Measurements from ENCODE around the gene DMRTC2. TPM values are rescaled to one million over a fixed set of nuclear protein-coding genes. Genes with fewer than 3 reads are reported as not detected.

Gene DMRTC2
- total RNA-seq, 1 experiment from 2014 or later: not detected

- TF ChIP-seq, protein P1, sequence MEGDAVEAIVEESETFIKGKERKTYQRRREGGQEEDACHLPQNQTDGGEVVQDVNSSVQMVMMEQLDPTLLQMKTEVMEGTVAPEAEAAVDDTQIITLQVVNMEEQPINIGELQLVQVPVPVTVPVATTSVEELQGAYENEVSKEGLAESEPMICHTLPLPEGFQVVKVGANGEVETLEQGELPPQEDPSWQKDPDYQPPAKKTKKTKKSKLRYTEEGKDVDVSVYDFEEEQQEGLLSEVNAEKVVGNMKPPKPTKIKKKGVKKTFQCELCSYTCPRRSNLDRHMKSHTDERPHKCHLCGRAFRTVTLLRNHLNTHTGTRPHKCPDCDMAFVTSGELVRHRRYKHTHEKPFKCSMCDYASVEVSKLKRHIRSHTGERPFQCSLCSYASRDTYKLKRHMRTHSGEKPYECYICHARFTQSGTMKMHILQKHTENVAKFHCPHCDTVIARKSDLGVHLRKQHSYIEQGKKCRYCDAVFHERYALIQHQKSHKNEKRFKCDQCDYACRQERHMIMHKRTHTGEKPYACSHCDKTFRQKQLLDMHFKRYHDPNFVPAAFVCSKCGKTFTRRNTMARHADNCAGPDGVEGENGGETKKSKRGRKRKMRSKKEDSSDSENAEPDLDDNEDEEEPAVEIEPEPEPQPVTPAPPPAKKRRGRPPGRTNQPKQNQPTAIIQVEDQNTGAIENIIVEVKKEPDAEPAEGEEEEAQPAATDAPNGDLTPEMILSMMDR (IDR thresholded peaks at IDR 0.05; ENCODE audit: unreplicated experiment): no peak
- ChIA-PET CTCF (interaction anchor here (0.5 to 2.0 kb wide), 3 partner anchors 10 to 330 kb away, joined by 3 to 6 read pairs (median 4); no protein-coding TSS in a partner anchor), POLR2A (interaction anchor here (0.6 to 9.8 kb wide), 20 partner anchors 11 to 1906 kb away, joined by 3 to 125 read pairs (median 4); partner anchors contain the start of genes GSK3A, RABAC1, RPS19 and ZNF574)
- intact Hi-C loops (cut with micrococcal nuclease): no loop called here
- peaks cover 33% of the 10 kb centered on the region for H3K4me1 Mint-ChIP-seq (ENCODE audit: insufficient read depth, unreplicated experiment)
- H3K9me3 Mint-ChIP-seq (ENCODE audit: unreplicated experiment): no peaks in the 10 kb centered on the region
- no TSS peak for BruUV-seq (replicated peaks)
- H3K27ac Mint-ChIP-seq (ENCODE audit: low read depth, unreplicated experiment): peak overlapping the region; percentile 95
- peak overlapping the region; percentile 77 for H3K4me3 Mint-ChIP-seq (ENCODE audit: unreplicated experiment)
- peaks cover 24% of the 10 kb centered on the region for H3K36me3 Mint-ChIP-seq (ENCODE audit: insufficient read depth, unreplicated experiment)
- no peaks in the 10 kb centered on the region for H3K27me3 Mint-ChIP-seq (ENCODE audit: insufficient read depth, unreplicated experiment)
- peak; percentile 98 for DNase-seq (ENCODE audit: unreplicated experiment)
Measured at GRCh38 chr19:41883821-41884733, 39.2 kb downstream of the DMRTC2 start.

GRCh38 chr19:41886761-41887710 is 42.2 kb downstream of the DMRTC2 start:
- H3K9me3 Mint-ChIP-seq (ENCODE audit: unreplicated experiment): no peaks in the 10 kb centered on the region
- ChIA-PET POLR2A (interaction anchor here (0.7 to 9.8 kb wide), 8 partner anchors 9 to 72 kb away, joined by 3 to 125 read pairs (median 4); partner anchors contain the start of genes RABAC1 and RPS19), CTCF (interaction anchor here (0.5 to 2.0 kb wide), 7 partner anchors 14 to 690 kb away, joined by 3 to 11 read pairs (median 3); no protein-coding TSS in a partner anchor)
- no TSS peak for BruUV-seq (replicated peaks)
- DNase-seq (ENCODE audit: unreplicated experiment): no peak
- peak overlapping the region; percentile 1 for H3K27ac Mint-ChIP-seq (ENCODE audit: low read depth, unreplicated experiment)
- peaks cover 31% of the 10 kb centered on the region for H3K4me1 Mint-ChIP-seq (ENCODE audit: insufficient read depth, unreplicated experiment)
- TF ChIP-seq, protein P1 (IDR thresholded peaks at IDR 0.05; ENCODE audit: unreplicated experiment): no peak
- H3K36me3 Mint-ChIP-seq (ENCODE audit: insufficient read depth, unreplicated experiment): peaks cover 33% of the 10 kb centered on the region
- H3K27me3 Mint-ChIP-seq (ENCODE audit: insufficient read depth, unreplicated experiment): no peaks in the 10 kb centered on the region
- intact Hi-C loops (cut with micrococcal nuclease): loop anchor here (1.0 to 2.0 kb wide), 2 partner anchors 48 to 72 kb away; partner anchors contain the start of gene RABAC1
- H3K4me3 Mint-ChIP-seq (ENCODE audit: unreplicated experiment): peak overlapping the region; percentile 25

GRCh38 chr19:41887711-41888382 is 43.0 kb downstream of the DMRTC2 start:
- Mint-ChIP-seq H3K36me3 (ENCODE audit: insufficient read depth, unreplicated experiment) (peaks cover 29% of the 10 kb centered on the region), H3K27me3 (ENCODE audit: insufficient read depth, unreplicated experiment) (no peaks in the 10 kb centered on the region), H3K4me3 (ENCODE audit: unreplicated experiment) (peak overlapping the region; percentile 25), H3K9me3 (ENCODE audit: unreplicated experiment) (no peaks in the 10 kb centered on the region), H3K4me1 (ENCODE audit: insufficient read depth, unreplicated experiment) (peaks cover 23% of the 10 kb centered on the region), H3K27ac (ENCODE audit: low read depth, unreplicated experiment) (peak overlapping the region; percentile 2)
- BruUV-seq (replicated peaks): no TSS peak
- peak; percentile 90 for DNase-seq (ENCODE audit: unreplicated experiment)
- POLR2A ChIA-PET: interaction anchor here (0.7 to 9.8 kb wide), 5 partner anchors 11 to 71 kb away, joined by 3 to 125 read pairs (median 4); partner anchors contain the start of genes RABAC1 and RPS19
- CTCF ChIA-PET: interaction anchor here (0.7 to 1.1 kb wide), 3 partner anchors 16 to 63 kb away, joined by 3 to 4 read pairs (median 3); no protein-coding TSS in a partner anchor
- intact Hi-C loops (cut with micrococcal nuclease): loop anchor here (1.0 to 2.0 kb wide), 2 partner anchors 47 to 71 kb away; partner anchors contain the start of gene RABAC1
- TF ChIP-seq, protein P1 (IDR thresholded peaks at IDR 0.05; ENCODE audit: unreplicated experiment): peak; percentile 33
